Stomach smooth muscle (tissue), 2 donors: ENCODE data around the gene CLK3.
"Not testable (repeated sequence)": the region's sequence is repeated elsewhere in the genome, so short reads cannot be mapped to it uniquely, and the experiment has no call there.

Experiments used
- H3K27ac ChIP-seq: one replicate; pipeline ENCODE4 v1.7.0; 2013; ENCODE audit warnings: mild to moderate bottlenecking, low read length, inconsistent platforms
- H3K27me3 ChIP-seq, 2 donors: one replicate each; pipeline ENCODE4 v1.7.0; 2013; ENCODE audit warnings: low read length in 2 of 2; ENCODE audit not compliant: insufficient read depth in 2 of 2, control insufficient read depth in 1 of 2
- H3K36me3 ChIP-seq, 2 donors: one replicate each; pipeline ENCODE4 v1.7.0; 2013; ENCODE audit warnings: low read length in 2 of 2; ENCODE audit not compliant: control insufficient read depth in 2 of 2, insufficient read depth in 2 of 2
- H3K4me1 ChIP-seq: one replicate; pipeline ENCODE4 v1.7.0; 2013; ENCODE audit warnings: low read length; ENCODE audit not compliant: control insufficient read depth, insufficient read depth
- H3K4me3 ChIP-seq, 2 donors: one replicate each; pipeline ENCODE4 v1.7.0; 2013; ENCODE audit warnings: low read length in 2 of 2
- H3K9ac ChIP-seq, 2 donors: one replicate each; pipeline ENCODE4 v1.7.0; 2013; ENCODE audit warnings: low read length in 2 of 2, mild to moderate bottlenecking in 1 of 2
- H3K9me3 ChIP-seq, 2 donors: one replicate each; pipeline ENCODE4 v1.7.0; 2013; ENCODE audit warnings: low read length in 2 of 2; ENCODE audit not compliant: control insufficient read depth in 2 of 2
- donor health status: healthy.
- donor health status: Pancreatic carcinoma.

The CLK3 gene

GRCh38 chr15:74642734-74643664 lies 27.4 kb downstream of the CLK3 start:
- Histone ChIP-seq H3K27ac (no peak overlapping the region), H3K9ac (peak overlapping the region in 1 of 2 donors; percentile 5)

GRCh38 chr15:74643665-74644204 lies 28.1 kb downstream of the CLK3 start:
- H3K27me3 ChIP-seq, result no peaks in the 10 kb centered on the region
- H3K9me3 ChIP-seq, result no peaks in the 10 kb centered on the region
- H3K9ac ChIP-seq, result peak overlapping the region in 1 of 2 donors; percentile 5
- no peak overlapping the region for H3K27ac ChIP-seq
- peaks cover 6% of the 10 kb centered on the region for H3K4me1 ChIP-seq
- peaks cover 22 to 26% of the 10 kb centered on the region in 2 donors for H3K36me3 ChIP-seq
- no peak overlapping the region for H3K4me3 ChIP-seq

More at GRCh38 chr15:74642734-74643664, 27.4 kb downstream of the CLK3 start:
- H3K9me3 ChIP-seq, result no peaks in the 10 kb centered on the region
- no peaks in the 10 kb centered on the region for H3K27me3 ChIP-seq
- H3K4me3 ChIP-seq, result no peak overlapping the region
- H3K4me1 ChIP-seq, result peaks cover 3% of the 10 kb centered on the region
- peaks cover 22 to 29% of the 10 kb centered on the region in 2 donors for H3K36me3 ChIP-seq

- Histone ChIP-seq H3K9me3 (no peaks in the 10 kb centered on the region), H3K9ac (no peak overlapping the region), H3K27ac (no peak overlapping the region), H3K4me1 (peaks cover 11% of the 10 kb centered on the region), H3K27me3 (no peaks in the 10 kb centered on the region), H3K4me3 (no peak overlapping the region), H3K36me3 (peaks cover 6 to 11% of the 10 kb centered on the region in 2 donors)
Observed at GRCh38 chr15:74646480-74646879, 30.8 kb downstream of the CLK3 start.

- Histone ChIP-seq H3K4me3 (no peak overlapping the region), H3K4me1 (peaks cover 15% of the 10 kb centered on the region), H3K9me3 (no peaks in the 10 kb centered on the region), H3K9ac (no peak overlapping the region), H3K36me3 (peaks cover 0 to 6% of the 10 kb centered on the region in 2 donors), H3K27ac (no peak overlapping the region), H3K27me3 (no peaks in the 10 kb centered on the region)
Observed at GRCh38 chr15:74648051-74648842, 32.6 kb downstream of the CLK3 start.

GRCh38 chr15:74651242-74651741 lies 35.7 kb downstream of the CLK3 start:
- Histone ChIP-seq H3K36me3 (peaks cover 4 to 6% of the 10 kb centered on the region in 2 donors), H3K4me1 (peaks cover 18% of the 10 kb centered on the region), H3K9me3 (no peaks in the 10 kb centered on the region), H3K27ac (peak overlapping the region; percentile 53), H3K9ac (no peak overlapping the region), H3K27me3 (no peaks in the 10 kb centered on the region), H3K4me3 (no peak overlapping the region)

- H3K4me3 ChIP-seq, result no peak overlapping the region
- H3K27me3 ChIP-seq, result no peaks in the 10 kb centered on the region
- H3K4me1 ChIP-seq, result peaks cover 18% of the 10 kb centered on the region
- peaks cover 4 to 6% of the 10 kb centered on the region in 2 donors for H3K36me3 ChIP-seq
- no peak overlapping the region for H3K27ac ChIP-seq
- peak overlapping the region in 1 of 2 donors; percentile 47 for H3K9ac ChIP-seq
- no peaks in the 10 kb centered on the region for H3K9me3 ChIP-seq
Observed at GRCh38 chr15:74653426-74654102, 37.9 kb downstream of the CLK3 start.

GRCh38 chr15:74655424-74655823 lies 39.8 kb downstream of the CLK3 start:
- Histone ChIP-seq H3K27me3 (no peaks in the 10 kb centered on the region), H3K9me3 (no peaks in the 10 kb centered on the region), H3K27ac (no peak overlapping the region), H3K9ac (no peak overlapping the region), H3K4me3 (no peak overlapping the region), H3K4me1 (peaks cover 15% of the 10 kb centered on the region), H3K36me3 (peaks cover 3 to 4% of the 10 kb centered on the region in 2 donors)

GRCh38 chr15:74656935-74657535 lies 41.4 kb downstream of the CLK3 start:
- Histone ChIP-seq H3K9me3 (no peaks in the 10 kb centered on the region), H3K9ac (no peak overlapping the region), H3K36me3 (peaks cover 3 to 4% of the 10 kb centered on the region in 2 donors), H3K27me3 (no peaks in the 10 kb centered on the region), H3K27ac (no peak overlapping the region), H3K4me3 (no peak overlapping the region), H3K4me1 (peaks cover 12% of the 10 kb centered on the region)

- peaks cover 12% of the 10 kb centered on the region for H3K4me1 ChIP-seq
- no peaks in the 10 kb centered on the region for H3K9me3 ChIP-seq
- no peak overlapping the region for H3K9ac ChIP-seq
- H3K36me3 ChIP-seq, result peaks cover 3 to 4% of the 10 kb centered on the region in 2 donors
- H3K4me3 ChIP-seq, result no peak overlapping the region
- H3K27ac ChIP-seq, result no peak overlapping the region
- no peaks in the 10 kb centered on the region for H3K27me3 ChIP-seq
Observed at GRCh38 chr15:74657846-74658245, 42.2 kb downstream of the CLK3 start.

GRCh38 chr15:74661280-74661679 lies 45.6 kb downstream of the CLK3 start:
- not testable (repeated sequence) for H3K9me3 ChIP-seq, H3K36me3 ChIP-seq, H3K9ac ChIP-seq, H3K4me3 ChIP-seq, H3K4me1 ChIP-seq, H3K27me3 ChIP-seq, H3K27ac ChIP-seq
